Measurements from ENCODE around the gene SMTNL2. TPM values are rescaled to one million over a fixed set of nuclear protein-coding genes. Genes with fewer than 3 reads are reported as not detected.
"Not testable (repeated sequence)": the region's sequence is repeated elsewhere in the genome, so short reads cannot be mapped to it uniquely, and the experiment has no call there.

The SMTNL2 gene
- total RNA-seq, 1 donor from 2014 or later, result 65.7 TPM

DNA sequence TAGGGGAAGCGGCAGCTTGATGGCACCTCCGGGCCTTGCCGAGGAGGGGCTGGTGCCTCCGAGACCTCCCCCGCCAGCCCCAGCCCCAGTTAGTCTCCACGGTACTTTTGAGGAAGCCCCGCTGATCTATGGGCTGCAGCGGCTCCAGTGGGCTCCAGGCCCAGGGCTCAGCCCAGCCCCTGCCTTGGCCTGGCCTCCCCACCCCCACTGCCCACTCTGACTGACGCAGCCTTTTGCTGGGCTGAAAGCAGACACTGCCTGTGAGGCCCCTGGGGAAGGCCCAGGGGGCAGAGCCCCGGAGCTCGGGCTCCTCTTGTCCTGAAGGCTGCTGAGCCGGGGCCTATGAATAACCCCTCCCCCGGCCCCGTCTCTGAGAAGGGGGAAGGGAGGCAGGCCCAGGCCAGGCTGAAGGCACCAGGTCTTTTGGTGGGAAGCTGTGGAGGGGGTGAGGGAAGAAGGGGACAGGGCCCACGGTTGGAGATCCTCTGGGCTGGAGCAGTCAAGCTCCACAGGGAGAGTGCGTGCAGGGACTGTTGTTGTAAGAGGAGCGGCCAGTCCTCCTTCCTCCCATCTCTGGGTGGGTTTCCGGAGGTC, 7.5 kb upstream of the SMTNL2 start:
- Mint-ChIP-seq H3K27ac (peak overlapping the region; percentile 88), H3K4me1 (peaks cover 57% of the 10 kb centered on the region), H3K27me3 (ENCODE audit: low read depth) (no peaks in the 10 kb centered on the region), H3K9me3 (no peaks in the 10 kb centered on the region), H3K4me3 (no peak overlapping the region), H3K36me3 (no peaks in the 10 kb centered on the region)
- TF ChIP-seq, protein P1, sequence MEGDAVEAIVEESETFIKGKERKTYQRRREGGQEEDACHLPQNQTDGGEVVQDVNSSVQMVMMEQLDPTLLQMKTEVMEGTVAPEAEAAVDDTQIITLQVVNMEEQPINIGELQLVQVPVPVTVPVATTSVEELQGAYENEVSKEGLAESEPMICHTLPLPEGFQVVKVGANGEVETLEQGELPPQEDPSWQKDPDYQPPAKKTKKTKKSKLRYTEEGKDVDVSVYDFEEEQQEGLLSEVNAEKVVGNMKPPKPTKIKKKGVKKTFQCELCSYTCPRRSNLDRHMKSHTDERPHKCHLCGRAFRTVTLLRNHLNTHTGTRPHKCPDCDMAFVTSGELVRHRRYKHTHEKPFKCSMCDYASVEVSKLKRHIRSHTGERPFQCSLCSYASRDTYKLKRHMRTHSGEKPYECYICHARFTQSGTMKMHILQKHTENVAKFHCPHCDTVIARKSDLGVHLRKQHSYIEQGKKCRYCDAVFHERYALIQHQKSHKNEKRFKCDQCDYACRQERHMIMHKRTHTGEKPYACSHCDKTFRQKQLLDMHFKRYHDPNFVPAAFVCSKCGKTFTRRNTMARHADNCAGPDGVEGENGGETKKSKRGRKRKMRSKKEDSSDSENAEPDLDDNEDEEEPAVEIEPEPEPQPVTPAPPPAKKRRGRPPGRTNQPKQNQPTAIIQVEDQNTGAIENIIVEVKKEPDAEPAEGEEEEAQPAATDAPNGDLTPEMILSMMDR (IDR thresholded peaks at IDR 0.05; ENCODE audit: unreplicated experiment), result no peak
- DNase-seq (ENCODE audit: low spot score in 2 of 2, unreplicated experiment in 2 of 2), result no peak

DNA sequence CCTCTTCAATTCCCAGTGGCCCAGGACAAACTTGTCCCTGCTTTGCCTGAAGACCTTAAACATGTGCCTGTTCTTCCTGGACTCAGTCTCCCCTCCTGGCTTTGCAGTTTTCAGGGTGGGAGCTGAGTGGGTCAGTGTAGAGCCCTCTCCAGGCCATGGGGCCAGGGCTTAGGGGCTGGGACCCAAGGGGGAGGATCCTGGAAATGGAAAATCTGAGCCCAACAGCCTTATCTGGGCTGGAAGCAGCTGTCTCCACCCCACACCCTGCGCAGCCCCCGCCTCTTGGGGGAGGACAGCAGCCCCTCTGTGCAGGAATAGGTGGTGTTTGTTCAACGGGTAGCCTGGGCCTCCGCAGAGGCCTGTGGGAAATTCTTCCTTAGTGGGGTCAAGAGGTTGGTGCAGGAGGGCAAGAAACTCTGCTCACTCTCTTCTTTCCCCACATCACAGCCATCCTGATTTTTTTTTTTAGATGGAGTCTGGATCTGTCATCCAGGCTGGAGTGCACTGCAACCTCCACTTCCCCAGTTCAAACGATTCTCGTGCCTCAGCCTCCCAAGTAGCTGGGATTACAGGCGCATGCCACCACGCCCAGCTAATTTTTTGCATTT, 6.8 kb upstream of the SMTNL2 start:
- TF ChIP-seq, protein P1 (IDR thresholded peaks at IDR 0.05; ENCODE audit: unreplicated experiment), result no peak
- H3K4me1 Mint-ChIP-seq, result peaks cover 64% of the 10 kb centered on the region
- H3K27ac Mint-ChIP-seq, result peak overlapping the region; percentile 85
- H3K9me3 Mint-ChIP-seq, result no peaks in the 10 kb centered on the region
- no peak for DNase-seq (ENCODE audit: low spot score in 2 of 2, unreplicated experiment in 2 of 2)
- H3K36me3 Mint-ChIP-seq, result no peaks in the 10 kb centered on the region
- no peak overlapping the region for H3K4me3 Mint-ChIP-seq
- H3K27me3 Mint-ChIP-seq (ENCODE audit: low read depth), result no peaks in the 10 kb centered on the region

GRCh38 chr17:4578349-4578748, 6.0 kb upstream of the SMTNL2 start:
- not testable (repeated sequence) for DNase-seq (ENCODE audit: low spot score in 2 of 2, unreplicated experiment in 2 of 2); H3K36me3 Mint-ChIP-seq; H3K27me3 Mint-ChIP-seq (ENCODE audit: low read depth); H3K9me3 Mint-ChIP-seq; H3K4me3 Mint-ChIP-seq
- H3K27ac Mint-ChIP-seq, result peak overlapping the region; percentile 85
- peaks cover 72% of the 10 kb centered on the region for H3K4me1 Mint-ChIP-seq

- no peaks in the 10 kb centered on the region for H3K27me3 Mint-ChIP-seq (ENCODE audit: low read depth)
- no peak overlapping the region for H3K4me3 Mint-ChIP-seq
- peaks cover 71% of the 10 kb centered on the region for H3K4me1 Mint-ChIP-seq
- no peak for DNase-seq (ENCODE audit: low spot score in 2 of 2, unreplicated experiment in 2 of 2)
- H3K27ac Mint-ChIP-seq, result peak overlapping the region; percentile 3
- TF ChIP-seq, protein P1 (IDR thresholded peaks at IDR 0.05; ENCODE audit: unreplicated experiment), result no peak
- H3K36me3 Mint-ChIP-seq, result no peaks in the 10 kb centered on the region
- H3K9me3 Mint-ChIP-seq, result no peaks in the 10 kb centered on the region
Measured at GRCh38 chr17:4579678-4580077, 4.7 kb upstream of the SMTNL2 start.

- H3K27ac Mint-ChIP-seq, result no peak overlapping the region
- H3K27me3 Mint-ChIP-seq (ENCODE audit: low read depth), result no peaks in the 10 kb centered on the region
- no peaks in the 10 kb centered on the region for H3K36me3 Mint-ChIP-seq
- TF ChIP-seq, protein P1 (IDR thresholded peaks at IDR 0.05; ENCODE audit: unreplicated experiment), result no peak
- H3K9me3 Mint-ChIP-seq, result no peaks in the 10 kb centered on the region
- peaks cover 69% of the 10 kb centered on the region for H3K4me1 Mint-ChIP-seq
- DNase-seq (ENCODE audit: low spot score in 2 of 2, unreplicated experiment in 2 of 2), result no peak
- H3K4me3 Mint-ChIP-seq, result no peak overlapping the region
Measured at GRCh38 chr17:4580291-4580690, 4.0 kb upstream of the SMTNL2 start.

DNA sequence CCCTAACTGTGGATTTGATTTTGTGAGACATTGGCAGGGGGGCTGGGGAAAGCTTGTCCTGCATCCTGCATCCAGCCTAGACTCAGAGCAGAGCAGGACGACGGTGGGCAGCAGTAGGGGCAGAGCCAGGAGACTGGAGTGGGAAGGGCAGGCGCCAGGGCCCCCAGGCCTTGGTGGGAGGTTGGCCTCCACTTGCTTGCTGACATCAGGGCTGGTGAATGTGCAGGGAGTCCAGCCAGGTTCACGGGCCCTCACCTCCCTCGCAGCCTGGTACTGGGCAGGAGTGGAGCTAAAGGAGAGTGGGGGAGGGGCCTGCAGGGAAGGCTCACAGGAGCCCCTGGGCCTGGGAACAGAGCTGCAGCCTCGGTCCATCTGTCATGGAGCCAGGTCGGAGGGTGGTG, 2.2 kb upstream of the SMTNL2 start:
- TF ChIP-seq, protein P1 (IDR thresholded peaks at IDR 0.05; ENCODE audit: unreplicated experiment), result no peak
- H3K4me3 Mint-ChIP-seq, result no peak overlapping the region
- peaks cover 72% of the 10 kb centered on the region for H3K4me1 Mint-ChIP-seq
- no peaks in the 10 kb centered on the region for H3K36me3 Mint-ChIP-seq
- no peak overlapping the region for H3K27ac Mint-ChIP-seq
- no peak for DNase-seq (ENCODE audit: low spot score in 2 of 2, unreplicated experiment in 2 of 2)
- H3K27me3 Mint-ChIP-seq (ENCODE audit: low read depth), result no peaks in the 10 kb centered on the region
- no peaks in the 10 kb centered on the region for H3K9me3 Mint-ChIP-seq
